GM12874 (cell line): ENCODE results near the gene PDZD4.

Source experiments
- TF ChIP-seq, protein P1 (sequence below): IDR thresholded peaks from 2 replicates; pipeline ENCODE4 v1.5.1; 2011; ENCODE audit warnings: low read depth, mild to moderate bottlenecking, control low read depth, low read length, moderate library complexity; ENCODE audit not compliant: insufficient read depth

PDZD4 gene

DNA sequence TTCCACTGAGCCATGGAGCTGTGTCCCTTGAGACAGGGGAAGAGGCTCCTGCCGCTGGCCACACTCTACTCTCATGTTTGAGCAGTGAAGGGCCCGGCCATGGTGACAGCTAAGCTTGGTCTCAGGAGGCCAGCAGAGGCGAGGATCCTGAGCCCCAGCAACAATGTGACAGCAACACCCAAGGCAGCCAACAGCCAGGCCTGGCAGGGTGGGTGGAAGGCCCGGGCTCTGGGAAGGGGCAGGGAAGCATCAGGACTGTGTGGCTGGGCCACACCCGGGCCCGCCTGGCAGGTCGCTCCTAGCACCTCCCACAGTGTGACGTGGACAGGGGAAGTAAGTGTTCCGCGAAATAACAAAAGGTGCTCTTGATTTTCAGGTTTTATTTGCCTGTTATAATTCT is 30.8 kb upstream of the PDZD4 start:
- TF ChIP-seq, protein P1, sequence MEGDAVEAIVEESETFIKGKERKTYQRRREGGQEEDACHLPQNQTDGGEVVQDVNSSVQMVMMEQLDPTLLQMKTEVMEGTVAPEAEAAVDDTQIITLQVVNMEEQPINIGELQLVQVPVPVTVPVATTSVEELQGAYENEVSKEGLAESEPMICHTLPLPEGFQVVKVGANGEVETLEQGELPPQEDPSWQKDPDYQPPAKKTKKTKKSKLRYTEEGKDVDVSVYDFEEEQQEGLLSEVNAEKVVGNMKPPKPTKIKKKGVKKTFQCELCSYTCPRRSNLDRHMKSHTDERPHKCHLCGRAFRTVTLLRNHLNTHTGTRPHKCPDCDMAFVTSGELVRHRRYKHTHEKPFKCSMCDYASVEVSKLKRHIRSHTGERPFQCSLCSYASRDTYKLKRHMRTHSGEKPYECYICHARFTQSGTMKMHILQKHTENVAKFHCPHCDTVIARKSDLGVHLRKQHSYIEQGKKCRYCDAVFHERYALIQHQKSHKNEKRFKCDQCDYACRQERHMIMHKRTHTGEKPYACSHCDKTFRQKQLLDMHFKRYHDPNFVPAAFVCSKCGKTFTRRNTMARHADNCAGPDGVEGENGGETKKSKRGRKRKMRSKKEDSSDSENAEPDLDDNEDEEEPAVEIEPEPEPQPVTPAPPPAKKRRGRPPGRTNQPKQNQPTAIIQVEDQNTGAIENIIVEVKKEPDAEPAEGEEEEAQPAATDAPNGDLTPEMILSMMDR, result no peak

DNA sequence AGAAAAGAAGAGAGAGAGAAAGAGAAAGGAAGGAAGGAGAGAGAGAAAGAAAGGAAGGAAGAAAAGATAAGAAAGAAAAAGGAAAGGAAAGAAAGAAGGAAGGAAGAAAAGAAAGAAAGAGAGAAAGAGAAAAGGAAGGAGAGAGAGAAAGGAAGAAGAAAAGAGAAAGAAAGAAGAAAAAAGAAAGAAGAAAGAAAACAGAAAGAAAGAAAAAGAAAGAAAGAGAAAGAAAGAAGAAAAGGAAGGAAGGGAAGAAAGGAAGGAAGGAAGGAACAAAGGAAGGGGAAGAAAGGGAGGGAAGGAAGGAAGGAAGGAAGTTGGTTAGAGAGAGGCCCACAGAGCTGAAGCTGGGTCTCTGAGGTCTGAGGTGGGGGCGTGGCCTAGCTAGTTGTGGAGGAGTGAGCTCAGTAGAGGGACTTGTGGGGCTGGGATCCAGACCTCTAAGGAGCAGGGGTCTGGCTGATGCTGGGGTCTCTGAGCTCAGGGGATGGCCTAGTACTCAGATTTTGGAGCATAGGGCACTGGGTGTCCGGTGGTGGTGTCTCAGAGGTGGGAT is 27.1 kb upstream of the PDZD4 start:
- TF ChIP-seq, protein P1, result no peak

DNA sequence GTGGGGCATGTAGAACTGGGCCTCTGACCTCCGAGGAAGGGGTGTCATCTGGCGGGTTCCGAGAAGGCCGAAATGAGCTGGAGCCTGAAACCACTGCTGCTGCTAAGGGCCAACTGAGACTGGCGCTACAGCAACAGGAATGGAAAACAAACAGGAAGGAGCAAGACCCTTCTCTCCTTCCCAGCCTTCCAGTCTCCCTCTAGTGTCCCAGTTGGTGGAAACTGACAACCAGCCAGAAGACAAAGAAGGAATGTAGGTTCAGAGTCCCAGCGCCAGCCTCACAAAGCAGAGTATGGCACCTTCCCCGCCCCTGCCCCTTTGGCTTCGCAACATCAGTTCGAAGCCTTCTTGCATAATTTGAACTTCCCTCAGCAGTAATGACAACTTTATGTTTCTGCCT is 24.4 kb upstream of the PDZD4 start:
- TF ChIP-seq, protein P1, result no peak

DNA sequence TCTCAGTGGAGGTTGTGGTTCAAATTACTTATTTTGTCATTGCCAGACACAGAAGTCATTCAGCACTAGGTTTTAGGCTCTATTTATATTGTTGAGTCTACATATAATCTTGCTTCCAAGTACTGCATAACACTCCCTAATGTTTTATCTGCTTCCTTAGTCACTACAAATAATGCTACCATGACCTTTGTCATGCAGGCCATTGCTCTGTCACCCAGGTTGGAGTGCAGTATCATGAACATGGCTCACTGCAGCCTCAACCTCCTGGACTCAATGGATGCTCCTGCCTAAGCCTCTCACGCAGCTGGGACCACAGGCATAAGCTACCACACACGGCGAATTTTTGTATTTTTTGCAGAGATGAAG is 23.5 kb upstream of the PDZD4 start:
- TF ChIP-seq, protein P1, result no peak

DNA sequence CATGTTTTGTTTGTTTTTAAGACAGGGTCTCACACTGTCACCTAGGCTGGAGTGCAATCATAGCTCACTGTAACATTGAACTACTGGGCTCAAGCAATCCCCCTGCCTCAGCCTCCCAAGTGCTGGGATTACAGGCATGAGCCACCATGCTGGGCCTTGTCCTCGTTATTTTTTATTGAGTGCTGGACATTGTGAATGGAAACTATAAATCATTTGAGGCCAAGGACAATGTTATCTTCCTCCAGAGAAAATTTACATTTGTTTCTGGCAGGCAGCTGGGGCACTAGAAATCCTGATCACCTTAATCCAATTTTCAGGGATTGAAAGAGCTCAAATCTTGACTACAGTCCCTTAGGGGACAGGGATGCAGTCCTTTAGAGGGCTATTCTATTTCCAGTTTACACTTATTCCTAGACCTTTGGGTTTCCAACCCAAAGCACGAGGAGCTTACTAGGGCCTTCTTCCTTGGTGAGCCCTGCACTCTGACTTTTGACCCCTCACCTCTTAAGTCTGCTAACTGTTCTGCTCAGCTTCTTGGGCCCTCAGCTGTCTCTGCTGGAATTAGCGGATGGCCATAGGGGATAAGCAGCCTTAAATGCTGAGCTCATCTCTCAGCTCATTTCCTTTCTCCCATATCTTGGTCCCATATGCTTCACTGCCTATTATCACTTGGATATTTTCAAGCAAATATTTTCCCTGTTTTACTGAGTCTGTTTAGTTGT is 23.0 kb upstream of the PDZD4 start:
- TF ChIP-seq, protein P1, result no peak

DNA sequence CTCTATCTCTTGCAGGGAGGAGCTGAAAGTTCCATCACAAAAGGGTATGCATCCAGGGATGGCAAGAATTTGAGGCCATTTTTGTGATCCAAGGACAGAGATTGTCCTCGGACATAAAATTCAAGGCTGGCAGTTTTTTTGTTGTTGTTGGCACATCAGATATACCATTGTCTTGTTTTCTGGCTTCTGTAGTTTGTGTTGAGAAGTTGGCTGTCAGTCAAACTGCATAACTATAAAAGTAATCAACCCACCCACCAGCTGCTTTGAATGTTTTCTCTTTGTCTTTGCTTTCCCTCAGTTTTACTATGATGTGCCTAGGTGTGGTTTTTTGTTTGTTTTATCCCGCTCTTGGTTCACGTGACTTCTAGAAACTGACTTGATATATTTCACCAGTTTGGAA is 21.6 kb upstream of the PDZD4 start:
- TF ChIP-seq, protein P1, result no peak

DNA sequence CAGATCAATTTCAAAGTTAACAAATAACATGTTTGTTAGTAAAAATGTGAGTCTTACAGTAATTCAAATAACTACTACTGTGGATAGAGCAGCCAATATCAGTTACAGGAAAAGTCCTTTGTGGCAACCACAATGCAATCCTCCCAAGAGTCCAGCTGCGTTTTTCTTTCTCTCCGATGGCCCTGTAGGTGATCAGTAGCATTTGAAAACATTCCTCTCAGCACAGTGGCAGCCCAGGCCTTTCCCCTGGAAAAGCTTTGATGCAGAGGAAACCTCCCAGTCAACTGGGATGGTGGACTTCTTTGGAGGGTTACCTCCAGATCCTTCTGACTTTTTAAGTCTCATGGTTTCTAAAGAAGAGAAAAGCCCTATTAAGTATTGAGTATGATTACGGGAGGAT is 18.0 kb upstream of the PDZD4 start:
- TF ChIP-seq, protein P1, result no peak
